Astrocyte (in vitro differentiated cells and primary cell): ENCODE results near the gene MIA.

Source experiments
- EZH2 ChIP-seq: IDR thresholded peaks from 2 replicates; pipeline ENCODE4 v1.6.1; 2012; ENCODE audit warnings: mild to moderate bottlenecking, low read length, inconsistent platforms; ENCODE audit not compliant: insufficient read depth
- TF ChIP-seq, protein P1 (sequence below): IDR thresholded peaks from 2 replicates; pipeline ENCODE4 v1.5.1; 2011; ENCODE audit warnings: low read depth, mild to moderate bottlenecking, inconsistent platforms, low read length, moderate library complexity; ENCODE audit not compliant: insufficient read depth

GRCh38 chr19:40822161-40822560 lies 46.8 kb downstream of the MIA start:
- no peak for TF ChIP-seq EZH2
- TF ChIP-seq, protein P1, sequence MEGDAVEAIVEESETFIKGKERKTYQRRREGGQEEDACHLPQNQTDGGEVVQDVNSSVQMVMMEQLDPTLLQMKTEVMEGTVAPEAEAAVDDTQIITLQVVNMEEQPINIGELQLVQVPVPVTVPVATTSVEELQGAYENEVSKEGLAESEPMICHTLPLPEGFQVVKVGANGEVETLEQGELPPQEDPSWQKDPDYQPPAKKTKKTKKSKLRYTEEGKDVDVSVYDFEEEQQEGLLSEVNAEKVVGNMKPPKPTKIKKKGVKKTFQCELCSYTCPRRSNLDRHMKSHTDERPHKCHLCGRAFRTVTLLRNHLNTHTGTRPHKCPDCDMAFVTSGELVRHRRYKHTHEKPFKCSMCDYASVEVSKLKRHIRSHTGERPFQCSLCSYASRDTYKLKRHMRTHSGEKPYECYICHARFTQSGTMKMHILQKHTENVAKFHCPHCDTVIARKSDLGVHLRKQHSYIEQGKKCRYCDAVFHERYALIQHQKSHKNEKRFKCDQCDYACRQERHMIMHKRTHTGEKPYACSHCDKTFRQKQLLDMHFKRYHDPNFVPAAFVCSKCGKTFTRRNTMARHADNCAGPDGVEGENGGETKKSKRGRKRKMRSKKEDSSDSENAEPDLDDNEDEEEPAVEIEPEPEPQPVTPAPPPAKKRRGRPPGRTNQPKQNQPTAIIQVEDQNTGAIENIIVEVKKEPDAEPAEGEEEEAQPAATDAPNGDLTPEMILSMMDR = no peak
